ENCODE data around the gene SPCS3.

The SPCS3 gene

GRCh38 chr4:176354884-176355283 is 35.1 kb downstream of the SPCS3 start:
- DNase-seq = no peak
- Histone ChIP-seq H3K27ac (no peak overlapping the region), H3K4me1 (no peaks in the 10 kb centered on the region), H3K9me3 (no peaks in the 10 kb centered on the region), H3K36me3 (no peaks in the 10 kb centered on the region), H3K4me3 (no peak overlapping the region), H3K27me3 (no peaks in the 10 kb centered on the region)
- intact Hi-C loops (cut with DNase I; ENCODE audit: low total_unique reads) = no loop called here
- no peak for TF ChIP-seq CTCF (IDR thresholded peaks at IDR 0.05)

- Histone ChIP-seq H3K27me3 (no peaks in the 10 kb centered on the region), H3K27ac (no peak overlapping the region), H3K4me3 (no peak overlapping the region), H3K4me1 (no peaks in the 10 kb centered on the region), H3K9me3 (no peaks in the 10 kb centered on the region), H3K36me3 (no peaks in the 10 kb centered on the region)
- no peak for DNase-seq
- TF ChIP-seq CTCF (IDR thresholded peaks at IDR 0.05) = no peak
- intact Hi-C loops (cut with DNase I; ENCODE audit: low total_unique reads) = no loop called here
Measured at GRCh38 chr4:176357359-176358082, 37.8 kb downstream of the SPCS3 start.

- no peak for DNase-seq
- Histone ChIP-seq H3K27ac (no peak overlapping the region), H3K4me3 (no peak overlapping the region), H3K27me3 (no peaks in the 10 kb centered on the region), H3K36me3 (no peaks in the 10 kb centered on the region), H3K4me1 (no peaks in the 10 kb centered on the region), H3K9me3 (no peaks in the 10 kb centered on the region)
- TF ChIP-seq CTCF (IDR thresholded peaks at IDR 0.05) = no peak
- intact Hi-C loops (cut with DNase I; ENCODE audit: low total_unique reads) = no loop called here
Measured at GRCh38 chr4:176358083-176358469, 38.3 kb downstream of the SPCS3 start.

DNA sequence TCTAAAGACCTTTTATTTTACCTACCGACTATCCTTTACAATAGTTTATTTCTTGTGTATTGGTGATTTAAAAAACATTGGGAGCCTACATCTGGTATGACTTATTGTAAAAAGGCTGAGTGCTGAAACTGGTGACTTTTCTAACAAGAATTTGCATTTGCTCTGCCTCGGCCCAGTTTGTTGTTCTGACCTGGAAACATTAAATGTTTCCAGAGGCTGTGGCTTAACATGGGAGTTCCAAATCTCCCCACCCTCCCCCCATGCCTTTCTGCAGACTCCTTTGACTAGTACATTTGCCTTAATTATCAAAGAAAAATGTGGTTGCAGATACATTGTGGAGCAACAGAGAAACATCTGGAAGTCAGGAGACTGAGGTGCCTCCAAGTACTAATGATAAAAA is 39.8 kb downstream of the SPCS3 start:
- DNase-seq = no peak
- Histone ChIP-seq H3K4me3 (no peak overlapping the region), H3K27me3 (no peaks in the 10 kb centered on the region), H3K9me3 (no peaks in the 10 kb centered on the region), H3K4me1 (no peaks in the 10 kb centered on the region), H3K27ac (no peak overlapping the region), H3K36me3 (no peaks in the 10 kb centered on the region)
- TF ChIP-seq CTCF (IDR thresholded peaks at IDR 0.05) = no peak
- intact Hi-C loops (cut with DNase I; ENCODE audit: low total_unique reads) = no loop called here

DNA sequence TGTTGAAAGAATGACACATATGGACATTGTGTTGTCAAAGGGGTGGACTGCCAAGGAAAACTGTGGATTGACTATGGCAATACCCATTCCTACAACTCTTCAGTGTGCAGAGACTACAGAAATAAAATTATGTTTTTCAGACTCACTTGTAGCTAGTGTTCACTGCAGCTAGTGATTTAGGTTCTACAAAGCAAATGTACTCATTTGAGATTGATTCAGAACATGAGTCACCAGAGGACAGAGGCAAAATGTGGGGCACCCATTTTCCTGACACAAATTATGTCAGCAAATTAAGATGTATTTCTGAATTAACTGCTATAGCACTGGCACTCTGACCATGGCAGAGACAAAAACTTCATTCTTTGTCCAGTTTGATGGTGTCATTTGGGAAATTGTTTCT is 40.7 kb downstream of the SPCS3 start:
- intact Hi-C loops (cut with DNase I; ENCODE audit: low total_unique reads) = no loop called here
- DNase-seq = no peak
- H3K27me3 ChIP-seq = no peaks in the 10 kb centered on the region
- H3K4me3 ChIP-seq = no peak overlapping the region
- no peaks in the 10 kb centered on the region for H3K4me1 ChIP-seq
- no peaks in the 10 kb centered on the region for H3K36me3 ChIP-seq
- no peak for TF ChIP-seq CTCF (IDR thresholded peaks at IDR 0.05)
- H3K9me3 ChIP-seq = no peaks in the 10 kb centered on the region
- no peak overlapping the region for H3K27ac ChIP-seq

DNA sequence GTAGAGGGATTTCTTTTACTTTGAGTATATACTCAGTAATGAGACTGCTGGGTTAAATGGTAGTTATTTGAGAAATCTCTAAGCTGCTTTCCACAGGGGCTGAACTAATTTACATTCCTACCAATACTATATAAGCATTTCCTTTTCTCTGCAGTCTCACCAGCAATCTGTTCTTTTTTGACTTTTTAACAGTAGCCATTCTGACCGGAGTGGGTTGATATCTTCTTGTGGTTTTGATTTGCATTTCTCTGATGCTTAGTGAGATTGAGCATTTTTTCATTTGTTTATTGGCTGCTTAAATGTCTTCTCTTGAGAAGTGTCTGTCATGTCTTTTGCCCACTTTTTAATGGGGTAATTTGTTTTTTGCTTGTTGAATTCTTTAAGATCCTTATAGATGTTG is 43.3 kb downstream of the SPCS3 start:
- H3K4me1 ChIP-seq = no peaks in the 10 kb centered on the region
- no peaks in the 10 kb centered on the region for H3K36me3 ChIP-seq
- H3K4me3 ChIP-seq = no peak overlapping the region
- TF ChIP-seq CTCF (IDR thresholded peaks at IDR 0.05) = no peak
- no peak for DNase-seq
- no peak overlapping the region for H3K27ac ChIP-seq
- intact Hi-C loops (cut with DNase I; ENCODE audit: low total_unique reads) = no loop called here
- no peaks in the 10 kb centered on the region for H3K27me3 ChIP-seq
- peaks cover 0 to 3% (median 0%) of the 10 kb centered on the region in 3 donors for H3K9me3 ChIP-seq
